Ammon's horn (tissue), 1 donor: ENCODE data around the gene ACTRT2.
A peak's percentile ranks its signal among the peaks of the same experiment; 100 is the strongest.

ENCODE experiments used
- DNase-seq: peaks from one replicate; pipeline ENCODE4 v3.0.0-alpha.2; 2016; ENCODE audit warnings: low spot score

The ACTRT2 gene

DNA sequence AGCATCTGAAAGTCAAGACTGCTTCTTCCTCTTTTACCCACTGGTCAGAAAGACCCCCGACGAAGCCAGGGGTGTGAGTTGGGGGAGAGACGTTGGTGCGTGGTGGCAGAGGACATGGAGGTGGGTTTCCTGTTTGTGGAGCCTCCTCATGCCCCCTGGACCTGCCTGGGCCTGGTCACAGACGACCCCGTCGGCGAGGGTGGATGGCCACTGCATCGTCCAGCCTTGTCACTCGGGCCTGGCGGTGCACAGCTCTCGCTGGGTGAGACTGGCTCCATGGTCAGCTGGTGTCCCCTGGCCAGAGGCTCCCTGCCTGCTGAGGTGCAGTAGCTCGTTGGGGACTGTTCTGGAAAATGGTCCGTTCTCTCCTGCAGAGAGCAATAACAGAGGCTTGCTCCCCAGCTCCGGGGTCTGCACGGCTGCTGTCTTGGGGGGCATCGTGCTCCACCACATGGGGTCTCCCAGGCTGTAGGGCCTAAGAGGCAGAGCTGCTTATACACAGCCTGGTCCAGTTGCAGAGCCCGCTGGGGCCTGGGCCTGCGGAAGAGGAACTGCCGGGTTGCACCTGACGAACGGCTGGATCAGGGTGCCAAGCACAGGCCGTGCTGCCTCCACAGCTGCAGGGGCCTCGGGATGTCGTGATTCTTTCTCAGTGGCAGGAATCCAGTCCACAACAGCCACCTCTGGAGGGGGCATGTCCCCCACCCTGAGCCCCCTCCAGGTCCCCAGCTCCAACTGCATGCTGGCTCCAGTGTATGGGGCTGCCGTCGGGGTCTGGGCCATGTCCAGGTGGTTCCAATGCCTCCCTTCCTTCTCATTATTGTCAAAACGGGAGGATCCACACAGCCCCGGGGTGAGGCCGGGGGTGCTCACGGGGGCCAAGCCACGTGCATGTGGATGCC lies 18.0 kb upstream of the ACTRT2 start:
- no peak for DNase-seq

DNA sequence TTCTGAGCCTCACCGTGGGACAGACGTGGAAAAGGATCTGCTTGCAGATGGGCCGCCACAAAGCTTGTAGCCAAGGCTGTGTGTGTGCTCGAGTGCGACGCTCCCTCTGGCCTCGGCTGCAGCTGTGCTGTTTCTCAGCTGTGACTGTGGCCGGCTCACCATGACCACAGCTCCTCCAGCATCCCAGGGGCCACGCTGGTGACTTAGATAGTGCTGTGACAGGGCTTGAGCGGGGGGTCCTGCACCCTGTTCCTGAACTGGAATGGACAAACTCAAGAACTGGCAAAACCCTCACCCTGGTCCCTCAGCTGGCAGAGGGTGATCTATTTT lies 17.4 kb upstream of the ACTRT2 start:
- peak; percentile 37 for DNase-seq

DNA sequence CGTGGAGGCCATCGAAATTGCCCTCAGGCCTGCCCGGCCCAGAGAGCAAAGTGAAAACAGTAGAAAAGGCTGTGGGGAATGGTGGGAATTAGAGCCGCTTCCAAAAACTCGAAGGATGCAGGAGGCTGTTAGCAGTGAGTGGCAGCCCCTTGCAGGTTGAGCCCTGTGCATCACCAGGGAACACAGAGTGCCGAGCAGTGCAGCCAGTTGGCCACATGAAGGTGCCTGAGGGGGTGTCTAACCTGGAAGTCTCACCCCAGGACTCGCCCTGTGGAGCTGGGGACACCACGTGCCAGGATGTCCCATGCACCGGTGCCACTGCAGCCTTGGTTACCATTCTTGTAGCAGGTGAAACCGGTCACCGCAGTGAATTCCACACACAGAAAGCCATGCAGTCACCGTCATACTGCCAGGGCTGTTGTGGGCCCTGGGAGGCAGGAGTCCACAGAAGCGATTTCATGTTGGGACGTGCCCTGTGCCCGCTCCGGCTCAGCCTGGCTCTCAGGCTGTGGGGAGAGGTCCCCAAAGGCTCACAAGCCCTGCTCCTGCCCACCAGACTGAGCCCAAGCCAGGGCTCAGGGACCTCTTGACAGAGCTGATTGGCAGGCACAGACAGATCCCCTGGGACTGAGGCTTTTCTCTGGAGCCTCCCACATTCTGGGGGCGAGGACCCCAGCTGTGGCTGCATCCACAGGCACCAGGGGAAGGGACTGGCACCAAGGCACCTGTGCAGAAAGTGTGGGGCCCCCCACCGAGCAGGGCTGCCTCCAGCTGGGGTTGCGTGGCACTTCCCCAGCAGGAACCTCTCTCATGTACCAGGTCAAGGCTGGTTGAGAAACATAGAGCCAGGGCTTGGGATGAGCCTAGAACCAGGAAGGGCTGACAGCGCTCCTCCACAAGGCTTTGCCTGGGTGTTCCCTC lies 16.7 kb upstream of the ACTRT2 start:
- DNase-seq, result no peak

DNA sequence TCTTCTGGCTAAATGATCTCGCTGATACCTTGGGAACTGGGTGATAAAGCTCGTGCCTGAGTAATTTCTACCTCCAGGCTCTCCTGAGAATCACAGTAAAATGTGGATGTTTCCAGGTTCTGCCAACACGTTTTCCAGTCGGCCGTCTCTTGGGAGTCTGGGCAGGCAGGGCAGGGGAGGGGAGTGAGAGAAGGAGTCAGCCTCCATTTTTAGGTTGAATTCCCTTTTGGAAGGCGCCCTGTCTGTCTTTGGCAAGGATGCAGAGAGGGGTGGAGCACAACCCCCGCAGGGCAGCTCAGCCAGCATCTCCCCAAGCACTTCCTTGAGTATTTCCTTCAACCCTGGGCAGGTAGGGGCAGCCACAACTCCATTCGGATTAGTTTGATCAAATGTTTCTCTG lies 15.5 kb upstream of the ACTRT2 start:
- no peak for DNase-seq

DNA sequence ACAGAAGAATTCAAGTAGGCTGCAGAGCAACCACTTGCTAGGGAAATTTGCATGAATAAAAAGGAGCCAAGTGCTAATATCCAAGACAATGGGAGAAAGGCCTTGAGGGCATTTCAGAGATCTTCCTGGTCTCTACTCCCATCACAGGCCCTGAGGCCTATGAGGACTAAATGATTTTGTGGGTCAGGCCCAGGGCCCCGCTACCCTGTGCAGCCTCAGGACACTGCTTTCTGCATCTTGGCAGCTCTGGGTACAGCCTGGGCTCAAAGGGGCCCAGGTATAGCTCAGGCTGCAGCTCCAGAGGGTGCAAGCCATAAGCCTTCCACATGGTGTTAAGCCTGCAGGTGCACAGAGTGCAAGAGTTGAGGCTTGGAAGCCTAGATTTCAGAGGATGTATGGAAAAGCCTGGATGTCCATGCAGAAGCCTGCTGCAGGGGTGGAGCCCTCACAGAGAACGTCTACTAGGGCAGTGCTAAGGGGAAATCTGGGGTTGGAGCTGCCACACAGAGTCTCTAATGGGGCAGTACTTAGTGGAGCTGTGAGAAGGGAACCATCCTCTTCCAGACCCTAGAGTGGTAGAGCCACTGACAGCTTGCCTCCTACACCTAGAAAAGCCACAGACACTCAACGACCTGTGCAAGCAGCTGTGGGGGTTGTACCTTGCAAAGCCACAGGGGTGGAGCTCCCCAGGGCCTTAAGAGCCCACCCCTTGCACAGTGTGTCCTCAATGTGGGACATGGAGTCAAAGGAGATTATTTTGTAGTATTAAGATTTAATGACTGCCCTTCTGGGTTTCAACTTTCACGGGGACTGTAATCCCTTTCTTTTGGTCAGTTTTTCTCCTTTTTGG lies 13.7 kb upstream of the ACTRT2 start:
- DNase-seq, result no peak

DNA sequence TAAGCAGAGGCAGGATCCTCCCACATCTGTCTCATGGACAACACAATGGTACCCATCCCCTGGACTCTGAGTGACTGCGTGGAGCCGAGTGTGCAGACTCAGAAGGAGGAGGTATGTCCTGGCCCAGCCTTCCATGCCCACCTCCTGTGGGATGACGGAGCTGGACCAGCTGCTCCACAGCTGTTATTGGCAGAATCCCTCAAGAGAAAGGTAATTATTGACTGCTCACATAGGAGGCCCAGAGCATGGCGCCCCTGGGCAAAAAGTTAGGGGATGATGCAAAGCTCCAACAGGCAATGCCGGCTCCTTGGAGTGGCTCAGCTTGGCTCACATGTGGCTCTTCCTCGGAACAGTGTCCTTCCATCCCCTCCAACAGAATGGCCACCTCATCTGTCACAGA lies 12.2 kb upstream of the ACTRT2 start:
- no peak for DNase-seq

DNA sequence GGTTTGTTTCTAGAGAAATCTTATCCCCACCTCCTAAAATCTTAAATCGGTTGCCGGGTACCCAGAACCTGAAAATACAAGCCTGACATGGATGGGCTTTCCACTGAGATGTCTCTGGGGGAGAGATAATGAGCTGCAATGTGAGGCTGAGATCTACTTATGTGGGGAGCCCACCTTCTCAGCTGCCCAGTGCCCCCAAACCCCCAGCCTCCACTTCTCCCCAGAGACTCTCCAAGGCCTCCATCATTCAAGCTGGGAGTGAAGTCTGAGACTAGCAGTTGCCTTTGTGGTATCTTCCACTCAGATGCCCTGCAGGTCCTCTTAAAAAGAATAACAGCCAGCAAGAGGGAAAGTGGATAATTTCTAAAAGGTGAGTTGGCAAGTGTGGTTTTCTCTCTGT lies 11.7 kb upstream of the ACTRT2 start:
- DNase-seq, result no peak

DNA sequence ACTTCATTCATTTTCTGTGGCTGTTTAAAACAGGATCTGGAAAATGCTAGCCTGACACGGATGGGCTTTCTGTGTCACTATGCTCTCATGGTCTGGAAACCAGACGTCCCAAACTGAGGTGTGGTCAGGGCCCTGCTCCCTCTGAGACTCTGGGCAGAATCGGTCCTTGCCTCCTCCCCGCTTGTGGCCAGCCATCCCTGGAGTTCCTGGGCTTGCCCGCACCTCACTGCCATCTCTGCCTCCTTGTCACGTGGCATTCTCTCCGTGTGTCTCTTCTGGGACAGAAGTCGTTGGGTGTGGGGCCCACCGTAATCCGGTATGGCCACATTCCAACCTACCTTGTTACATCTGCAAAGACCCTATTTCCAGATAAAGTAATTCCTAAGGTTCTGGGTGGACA lies 10.1 kb upstream of the ACTRT2 start:
- DNase-seq, result no peak

DNA sequence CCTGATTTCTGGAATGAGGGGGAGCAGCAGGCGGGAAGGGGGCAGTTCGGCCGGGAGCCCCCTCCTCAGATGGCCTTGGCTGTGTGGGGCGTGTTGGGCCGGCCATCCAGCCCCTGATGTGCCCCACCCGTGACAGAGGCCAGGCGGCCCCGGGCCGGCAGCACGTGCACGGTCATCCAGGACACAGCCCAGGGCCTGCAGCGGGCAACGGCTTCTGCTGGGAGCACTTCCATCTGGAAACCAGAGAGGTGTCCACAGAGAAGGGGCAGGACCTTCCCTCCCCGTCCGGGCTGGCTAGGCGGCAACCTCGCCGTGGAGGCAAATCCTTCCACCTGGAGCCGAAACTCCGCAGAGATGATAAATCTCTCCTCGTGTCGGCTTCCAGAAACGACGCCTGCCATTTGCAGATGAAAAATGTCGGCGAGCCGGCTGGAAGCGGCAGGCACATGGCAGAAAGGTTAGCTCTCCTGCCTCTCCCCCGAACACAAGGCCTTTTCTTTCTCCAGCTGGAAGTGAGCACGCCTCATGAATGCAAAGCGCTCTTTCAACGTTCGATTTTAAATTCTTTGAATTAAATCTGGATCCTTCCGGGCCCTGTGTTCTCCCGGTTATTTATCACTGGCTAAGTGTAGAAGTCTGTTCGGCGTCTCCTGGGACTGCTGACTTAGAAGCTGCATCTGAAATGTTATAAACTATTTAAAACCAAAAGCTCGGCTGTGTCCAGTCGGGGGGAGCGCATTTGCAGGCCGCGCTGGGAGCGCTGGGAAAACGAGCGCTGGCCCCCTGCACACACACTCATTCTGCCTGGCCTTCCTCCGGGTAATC lies 9.4 kb upstream of the ACTRT2 start:
- peak; percentile 60 for DNase-seq

DNA sequence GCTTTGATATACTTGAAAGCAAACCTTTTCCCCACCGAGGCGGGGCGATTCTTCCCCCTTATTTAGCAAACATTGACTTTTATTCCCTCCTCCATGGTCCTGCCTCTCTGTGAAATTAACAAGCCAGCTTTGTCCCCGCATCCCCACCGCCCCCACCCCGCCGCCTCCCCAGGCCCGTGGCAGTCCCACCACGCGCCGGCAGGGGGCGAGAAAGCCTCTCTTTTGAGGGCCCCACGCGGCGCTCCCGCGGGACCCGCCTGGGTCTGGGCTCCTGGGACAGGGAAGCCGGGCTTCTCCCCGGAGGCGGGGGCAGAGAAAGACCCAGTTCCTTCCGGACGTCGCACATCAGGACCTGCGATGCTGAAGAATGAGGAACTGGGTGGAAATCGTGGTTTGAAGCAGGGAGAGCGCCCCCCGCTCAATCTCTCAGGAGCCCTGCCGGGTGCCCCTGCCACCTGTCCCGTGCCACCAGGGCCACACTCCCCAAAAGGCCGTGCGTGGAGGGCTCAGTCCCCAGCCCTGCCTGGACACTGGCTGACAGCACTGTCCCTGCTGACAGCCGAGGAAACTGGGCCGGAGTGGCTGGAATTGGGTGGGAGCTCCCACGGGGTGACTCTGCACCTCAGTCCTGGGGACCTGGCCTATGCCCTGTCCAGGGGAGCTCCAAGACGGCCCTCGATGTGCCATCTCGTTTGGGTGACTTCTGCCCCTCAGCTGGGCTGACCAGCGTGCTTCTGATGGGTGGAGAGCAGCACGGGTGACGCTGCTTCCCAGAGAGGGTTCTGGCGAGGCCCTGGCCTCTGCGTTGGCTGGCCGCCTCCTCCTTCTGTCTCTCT lies 8.6 kb upstream of the ACTRT2 start:
- DNase-seq, result peak; percentile 57

DNA sequence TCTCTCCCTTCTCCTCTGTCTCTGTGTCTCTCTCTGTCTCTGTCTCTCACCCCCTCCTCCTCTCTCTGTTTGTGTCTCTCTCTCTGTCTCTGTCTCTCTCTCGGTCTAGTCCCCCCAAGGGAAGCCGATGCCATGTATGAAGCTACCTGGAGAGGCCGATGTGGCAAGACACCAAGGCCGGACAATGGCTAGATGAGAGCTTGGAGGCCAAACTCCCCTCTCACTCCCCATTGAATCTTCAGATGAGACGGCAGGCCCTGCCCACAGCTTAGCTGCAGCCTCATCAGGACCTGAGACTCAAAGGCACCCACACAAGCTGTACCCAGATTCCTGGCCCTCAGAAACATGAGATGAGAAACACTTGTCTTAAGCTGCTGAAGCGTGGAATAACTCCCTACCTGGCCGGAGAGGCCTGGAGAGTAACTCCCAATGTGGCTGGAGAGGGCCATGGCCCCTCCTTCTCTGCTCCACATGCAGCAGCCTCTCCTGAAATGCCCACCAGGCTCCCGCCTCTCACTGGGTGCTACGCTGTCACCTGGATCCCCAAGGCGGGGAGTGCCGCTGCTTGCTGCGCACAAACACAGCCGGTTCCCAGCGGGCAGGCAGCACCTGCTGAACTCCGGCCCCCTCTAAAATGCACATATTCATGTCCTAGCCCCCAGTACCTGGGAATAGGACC lies 7.8 kb upstream of the ACTRT2 start:
- no peak for DNase-seq

DNA sequence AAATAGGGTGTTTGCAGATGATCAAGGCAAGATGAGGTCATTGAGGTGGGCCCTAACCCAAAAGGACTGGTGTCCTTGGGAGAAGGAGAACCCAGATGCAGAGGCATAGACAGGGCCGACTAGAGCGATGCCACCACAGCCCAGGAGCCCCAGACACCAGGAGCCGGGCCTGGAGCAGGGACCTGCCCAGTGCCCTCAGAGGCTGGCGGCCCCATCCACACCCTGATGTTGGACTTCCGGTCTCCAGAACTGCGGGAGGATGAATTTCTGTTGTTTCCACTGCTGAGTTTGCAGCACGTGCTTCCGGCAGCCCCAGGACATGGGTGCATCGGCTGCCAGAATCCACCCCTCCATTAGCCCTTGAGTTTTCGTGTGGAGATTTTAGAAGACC lies 7.2 kb upstream of the ACTRT2 start:
- DNase-seq, result no peak

DNA sequence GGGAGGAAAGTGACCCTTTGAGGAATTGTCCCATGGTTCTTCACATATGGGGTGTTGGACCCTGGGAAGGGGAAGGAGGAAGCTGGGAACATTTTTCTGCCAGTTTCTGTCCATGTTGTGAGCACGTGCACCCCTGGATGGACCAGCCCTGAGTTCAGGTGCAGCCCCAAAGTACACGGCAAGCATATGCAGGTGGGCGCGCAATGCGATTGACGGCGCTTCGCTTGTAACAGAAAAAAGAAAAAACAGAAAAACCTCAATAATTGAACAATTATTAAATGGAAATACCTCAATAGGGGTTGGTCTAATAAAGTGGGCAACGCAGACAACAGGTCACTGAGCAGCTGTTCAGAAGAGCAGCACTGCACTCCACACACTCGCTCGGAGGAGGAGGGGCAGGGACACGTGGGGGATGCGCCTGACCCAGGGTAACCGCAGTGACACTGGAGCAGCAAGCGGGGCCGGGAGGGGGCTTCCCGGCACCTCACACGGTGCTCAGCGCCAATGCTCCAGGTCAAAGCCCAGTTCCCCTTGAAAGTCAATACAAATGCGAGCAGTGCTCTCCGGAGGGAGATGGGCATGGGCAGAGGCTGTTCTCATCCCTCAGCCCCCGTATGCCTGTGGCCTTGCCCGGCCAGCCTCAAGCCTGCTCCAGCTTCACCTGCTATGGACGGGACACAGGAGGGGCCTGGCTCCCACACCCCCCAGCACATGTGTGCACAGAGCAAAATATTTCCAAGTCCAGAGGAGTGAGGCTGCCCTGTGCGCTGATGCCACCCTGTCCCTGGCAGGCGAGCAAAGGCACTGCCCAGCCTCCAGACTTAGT lies 6.6 kb upstream of the ACTRT2 start:
- DNase-seq, result no peak

DNA sequence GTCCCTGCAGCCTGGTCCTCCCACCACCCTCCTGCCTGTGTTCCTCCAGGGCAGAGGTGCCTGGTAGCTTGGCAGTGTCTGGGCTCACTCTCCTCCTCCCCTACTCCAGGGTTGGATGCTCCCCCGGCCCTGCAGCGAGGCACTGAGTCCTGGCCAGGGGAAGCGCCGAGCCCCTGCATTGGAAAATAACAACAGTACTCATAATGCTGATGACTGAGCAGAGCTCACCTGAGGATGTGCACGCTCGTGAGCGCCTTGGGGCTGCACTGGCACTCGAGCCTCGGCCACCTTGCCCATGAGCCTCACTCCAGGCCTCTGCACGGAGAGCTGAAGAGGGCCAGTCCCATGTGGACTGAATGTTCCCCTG lies 6.0 kb upstream of the ACTRT2 start:
- DNase-seq, result no peak

DNA sequence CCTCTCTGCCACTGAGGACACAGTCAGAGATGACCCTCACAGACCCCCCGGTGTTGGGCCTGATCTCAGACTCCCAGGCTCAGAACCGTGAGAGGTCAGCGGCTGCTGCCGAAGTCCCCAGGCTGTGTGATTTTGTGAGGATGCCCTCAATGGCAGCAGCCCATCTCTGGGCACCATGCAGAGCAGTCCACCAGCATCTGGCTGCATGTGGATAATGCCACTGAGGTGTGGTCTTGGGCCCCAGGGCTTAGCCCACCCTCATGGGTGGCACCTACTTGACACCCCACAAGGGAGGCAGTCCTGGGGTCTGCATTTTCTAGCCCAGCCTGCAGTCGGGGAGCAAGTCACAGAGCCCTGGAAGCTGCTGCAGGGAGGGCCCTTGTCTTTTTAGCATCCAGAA lies 5.5 kb upstream of the ACTRT2 start:
- DNase-seq, result no peak

DNA sequence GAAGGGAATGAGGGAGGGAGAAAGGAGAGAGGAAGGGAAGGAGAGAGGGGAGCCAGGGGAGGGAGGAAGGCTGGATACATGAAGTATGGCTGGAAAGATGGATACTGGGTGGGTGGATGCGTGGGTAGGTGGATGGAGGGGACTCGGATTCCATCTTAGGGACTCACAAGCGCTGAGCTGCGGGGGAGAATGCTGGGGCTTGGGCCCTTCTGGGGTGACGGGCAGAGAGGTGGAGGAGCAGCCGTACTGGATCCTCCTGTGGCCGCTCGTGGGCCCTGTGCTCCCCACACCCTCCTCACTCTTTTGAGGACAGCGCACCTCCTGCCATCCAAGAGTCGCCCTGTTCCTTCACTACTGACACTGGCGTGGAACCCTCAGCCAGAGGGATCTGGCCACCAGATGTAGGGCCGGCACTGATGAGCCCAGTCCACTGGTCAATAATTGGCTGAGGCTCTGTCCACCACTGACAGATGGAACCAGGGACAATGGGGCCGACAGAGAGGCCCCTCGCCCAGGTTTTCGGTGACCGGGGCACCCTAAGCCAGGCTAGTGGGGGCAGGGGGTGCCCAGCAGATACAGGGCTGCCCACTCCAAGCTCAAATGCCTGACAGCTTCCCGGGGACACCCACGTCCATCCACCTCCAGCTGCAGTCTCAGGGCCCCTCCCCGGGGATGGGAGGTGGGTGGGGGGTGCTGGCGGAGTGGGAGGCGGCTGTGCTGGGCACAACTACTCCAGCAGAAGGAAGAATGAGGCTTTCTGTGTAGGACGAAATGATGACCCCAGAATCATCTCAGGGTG lies 4.4 kb upstream of the ACTRT2 start:
- no peak for DNase-seq

DNA sequence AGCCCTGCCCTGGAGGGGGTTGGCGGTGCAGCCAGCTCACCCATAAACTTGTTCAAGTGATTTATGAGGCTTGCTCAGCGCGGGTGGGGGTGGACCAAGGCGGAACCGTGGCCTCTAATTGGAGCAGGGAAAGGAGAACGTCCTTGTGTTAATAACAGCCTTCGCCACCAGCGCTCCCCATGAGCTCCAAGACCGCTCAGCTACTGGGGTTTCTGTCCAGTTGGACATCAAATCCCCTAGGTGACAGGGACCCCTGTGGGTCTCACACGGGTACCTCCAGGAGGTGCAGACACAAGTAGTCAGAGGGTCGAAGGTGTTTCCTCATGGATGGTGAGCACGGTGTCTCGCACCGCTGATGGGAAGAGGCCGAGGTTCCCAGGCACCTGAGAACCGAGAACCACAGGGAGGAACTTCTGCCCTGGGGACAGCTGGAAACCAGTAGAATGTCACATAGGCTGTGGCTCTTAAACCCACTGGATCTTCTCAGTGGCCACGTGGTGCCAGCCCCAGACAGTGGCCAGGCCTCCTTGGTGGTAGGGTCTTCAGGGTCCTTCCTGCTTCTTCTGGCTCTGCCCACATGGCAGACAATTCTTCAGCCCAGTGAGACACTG lies 3.7 kb upstream of the ACTRT2 start:
- DNase-seq, result no peak

DNA sequence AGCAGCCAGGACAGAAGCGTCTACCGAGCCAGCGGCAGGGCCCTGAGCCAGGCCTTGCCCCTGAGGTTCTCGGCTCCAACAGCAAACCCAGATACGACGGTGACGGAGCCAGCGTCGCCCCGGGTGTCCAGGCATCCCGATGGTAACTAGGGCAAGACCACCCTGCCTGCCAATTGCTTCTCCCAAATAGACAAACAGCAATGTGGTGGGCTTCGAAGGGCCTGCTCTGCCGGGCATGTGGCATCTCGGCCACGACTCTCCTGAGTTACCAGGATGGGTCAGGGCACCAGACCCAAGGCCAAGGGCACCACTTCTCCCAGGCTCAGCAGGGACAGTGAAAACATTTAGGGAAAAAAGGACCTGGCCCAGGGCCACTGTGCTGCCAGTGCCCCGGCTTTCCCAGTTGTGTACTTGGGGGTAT lies 3.2 kb upstream of the ACTRT2 start:
- DNase-seq, result no peak
